OCI-LY7 (cell line): Measurements from ENCODE around the gene MIEN1. TPM values are rescaled to one million over a fixed set of nuclear protein-coding genes. Genes with fewer than 3 reads are reported as not detected.

Source experiments
- BruUV-seq: library from RNA; stranded (reverse); fragments of 400-500 nt; replicated peaks from 2 replicates; lab custom pipeline; 2021; lab: Mats Ljungman, UMichigan
- CTCF ChIA-PET: fragments of 300-600 bp; sonication (Branson Sonifier 250); formaldehyde crosslinking; loops from one replicate; lab custom pipeline; 2022; ENCODE audit warnings: antibody characterized with exemption; ENCODE audit not compliant: unreplicated experiment; lab: Charles Lee
- POLR2A ChIA-PET: fragments of 300-600 bp; sonication (Branson Sonifier 250); formaldehyde crosslinking; loops from one replicate; lab custom pipeline; 2022; ENCODE audit warnings: antibody characterized with exemption; lab: Charles Lee
- DNase-seq: peaks from one replicate; pipeline ENCODE4 v3.0.0-alpha.2; 2015; ENCODE audit warnings: low spot score
- H2AFZ ChIP-seq: fragments of 200-600 bp; sonication (generic), shearing (Covaris generic); 2 replicates; pipeline ENCODE4 v1.6.1; 2014; ENCODE audit warnings: mild to moderate bottlenecking, antibody characterized with exemption, low read length, moderate library complexity
- H3K27ac ChIP-seq: fragments of 200-600 bp; sonication (generic); 2 replicates; pipeline ENCODE4 v1.5.1; 2014; ENCODE audit warnings: mixed run types, low read depth, mild to moderate bottlenecking, moderate library complexity, low read length, inconsistent platforms; ENCODE audit not compliant: poor library complexity, severe bottlenecking
- H3K36me3 ChIP-seq: fragments of 200-600 bp; sonication (generic); 2 replicates; pipeline ENCODE4 v1.6.1; 2014; ENCODE audit warnings: mild to moderate bottlenecking, antibody characterized with exemption, low read length, moderate library complexity, mixed read lengths; ENCODE audit not compliant: insufficient read depth
- H3K4me1 ChIP-seq: fragments of 200-600 bp; sonication (generic); 2 replicates; pipeline ENCODE4 v1.5.1; 2014; ENCODE audit warnings: mild to moderate bottlenecking, low read length; ENCODE audit not compliant: insufficient read depth, poor library complexity, severe bottlenecking
- H3K4me2 ChIP-seq: fragments of 200-600 bp; sonication (generic); 2 replicates; pipeline ENCODE4 v1.6.1; 2014; ENCODE audit warnings: mild to moderate bottlenecking, low read length
- H3K4me3 ChIP-seq: fragments of 200-600 bp; sonication (generic); 2 replicates; pipeline ENCODE4 v1.5.1; 2014; ENCODE audit warnings: mild to moderate bottlenecking, low read depth, low read length; ENCODE audit not compliant: poor library complexity, severe bottlenecking
- H3K79me2 ChIP-seq: fragments of 200-600 bp; sonication (generic); 2 replicates; pipeline ENCODE4 v1.6.1; 2016; ENCODE audit warnings: low read depth, mild to moderate bottlenecking, low read length, moderate library complexity, mixed read lengths; ENCODE audit not compliant: insufficient read depth
- H3K9me2 ChIP-seq: fragments of 200-600 bp; sonication (generic); 2 replicates; pipeline ENCODE4 v1.6.1; 2016; ENCODE audit warnings: mild to moderate bottlenecking, low read length, mixed read lengths; ENCODE audit not compliant: insufficient read depth
- H3K9me3 ChIP-seq: fragments of 200-600 bp; sonication (generic); 2 replicates; pipeline ENCODE4 v1.6.1; 2014; ENCODE audit warnings: mild to moderate bottlenecking, mixed run types, low read length, mixed read lengths
- H4K20me1 ChIP-seq: fragments of 200-600 bp; sonication (generic); 2 replicates; pipeline ENCODE4 v1.6.1; 2014; ENCODE audit warnings: mild to moderate bottlenecking, antibody characterized with exemption, low read length, moderate library complexity, mixed read lengths; ENCODE audit not compliant: insufficient read depth
- CTCF ChIP-seq: fragments of 200-600 bp; sonication (generic); conservative IDR thresholded peaks from 2 replicates; pipeline ENCODE4 v1.5.1; 2014; ENCODE audit warnings: mild to moderate bottlenecking, antibody characterized with exemption, low read length, moderate library complexity, mixed read lengths
- EZH2phosphoT487 ChIP-seq: fragments of 200-600 bp; sonication (generic); IDR thresholded peaks from 2 replicates; pipeline ENCODE4 v1.6.1; 2018; ENCODE audit warnings: low read depth, borderline replicate concordance, mild to moderate bottlenecking, mixed run types, antibody characterized with exemption, low read length, moderate library complexity, mixed read lengths
- intact Hi-C: fragments of 100-400 bp; cut with micrococcal nuclease; formaldehyde crosslinking; loops from one replicate; pipeline ENCODE4 v1.10.0; 2022; ENCODE audit not compliant: unreplicated experiment
- total RNA-seq, 2 experiments: library from RNA; depleted of rRNA in 1 of 2; stranded (reverse); fragments of >200 nt in 1 of 2; shearing (Covaris generic) in 1 of 2; gene quantifications; 2 replicates each; pipeline ENCODE4 v1.2.3, GENCODE V29; 2014 to 2022

MIEN1 gene
- total RNA-seq, 2 experiments from 2014 or later = 55.4 to 89.9 TPM

DNA sequence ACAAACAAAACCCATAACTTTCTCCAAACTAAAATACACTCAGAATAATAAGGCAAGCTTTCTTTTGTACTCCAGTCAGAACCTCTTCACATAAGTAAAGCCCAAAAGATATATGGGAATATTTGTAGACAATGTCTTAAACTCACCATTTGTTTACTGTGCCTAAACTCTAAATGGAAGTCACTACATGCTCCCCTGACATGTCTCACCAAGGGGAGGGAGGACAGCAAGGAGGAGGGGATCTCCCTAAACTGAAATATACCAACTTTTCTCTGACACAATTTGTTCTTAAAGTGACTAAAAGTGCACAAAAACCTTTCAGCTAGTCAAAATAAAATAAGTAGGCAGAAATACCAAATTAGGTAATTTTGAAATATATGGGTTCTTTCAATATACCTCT is 45.9 kb upstream of the MIEN1 start:
- CTCF ChIA-PET = no interaction called here
- intact Hi-C loops = loop anchor here (1.0 to 5.0 kb wide), 2 partner anchors 20 to 151 kb away; partner anchors contain the start of genes LRRC3C and ORMDL3
- TF ChIP-seq CTCF = no peak
- TF ChIP-seq EZH2phosphoT487 = no peak
- POLR2A ChIA-PET = interaction anchor here (0.5 to 4.0 kb wide), 11 partner anchors 10 to 102 kb away, joined by 3 to 67 read pairs (median 6); partner anchors contain the start of gene IKZF3
- Histone ChIP-seq H3K79me2 (peaks cover 98% of the 10 kb centered on the region), H3K27ac (peak overlapping the region; percentile 94), H3K36me3 (peaks cover 81% of the 10 kb centered on the region), H3K4me1 (peaks cover 91% of the 10 kb centered on the region), H2AFZ (no peak overlapping the region), H3K4me2 (peak overlapping the region; percentile 88), H3K9me2 (no peaks in the 10 kb centered on the region), H3K4me3 (peak overlapping the region; percentile 74), H4K20me1 (no peaks in the 10 kb centered on the region), H3K9me3 (no peaks in the 10 kb centered on the region)
- DNase-seq = no peak
- no TSS peak for BruUV-seq

- intact Hi-C loops = loop anchor here (5.0 kb wide), 1 partner anchor 152 kb away; the partner anchor contains the start of genes LRRC3C and ORMDL3
Measured at GRCh38 chr17:39775031-39775430, 44.7 kb upstream of the MIEN1 start.

More at GRCh38 chr17:39775031-39775430, 44.7 kb upstream of the MIEN1 start:
- no peaks in the 10 kb centered on the region for H3K9me3 ChIP-seq
- peaks cover 82% of the 10 kb centered on the region for H3K36me3 ChIP-seq
- H3K9me2 ChIP-seq = no peaks in the 10 kb centered on the region
- H3K4me1 ChIP-seq = peaks cover 91% of the 10 kb centered on the region
- H3K27ac ChIP-seq = peak overlapping the region; percentile 94
- no peaks in the 10 kb centered on the region for H4K20me1 ChIP-seq
- CTCF ChIA-PET = no interaction called here
- H2AFZ ChIP-seq = no peak overlapping the region
- H3K4me3 ChIP-seq = peak overlapping the region; percentile 74
- TF ChIP-seq EZH2phosphoT487 (no peak), CTCF (no peak)
- H3K4me2 ChIP-seq = peak overlapping the region; percentile 88
- peak; percentile 68 for DNase-seq
- POLR2A ChIA-PET = interaction anchor here (0.7 to 4.0 kb wide), 9 partner anchors 10 to 87 kb away, joined by 3 to 67 read pairs (median 11); no protein-coding TSS in a partner anchor
- BruUV-seq = no TSS peak
- peaks cover 98% of the 10 kb centered on the region for H3K79me2 ChIP-seq
